WTC11 (cell line): Measurements from ENCODE around the gene ERICH4. TPM values are rescaled to one million over a fixed set of nuclear protein-coding genes. Genes with fewer than 3 reads are reported as not detected.

ENCODE experiments used
- SMAD3 ChIP-seq: sonication (generic); formaldehyde crosslinking; IDR thresholded peaks from 2 replicates; pipeline ENCODE4 v1.8.0; 2022; ENCODE audit warnings: missing genetic modification reagents, mild to moderate bottlenecking, borderline replicate concordance
- total RNA-seq: library from RNA; stranded (reverse); gene quantifications from 3 replicates; pipeline ENCODE4 v1.2.3, GENCODE V29; 2021

The ERICH4 gene
- total RNA-seq, 1 experiment from 2014 or later, result 0.24 TPM

DNA sequence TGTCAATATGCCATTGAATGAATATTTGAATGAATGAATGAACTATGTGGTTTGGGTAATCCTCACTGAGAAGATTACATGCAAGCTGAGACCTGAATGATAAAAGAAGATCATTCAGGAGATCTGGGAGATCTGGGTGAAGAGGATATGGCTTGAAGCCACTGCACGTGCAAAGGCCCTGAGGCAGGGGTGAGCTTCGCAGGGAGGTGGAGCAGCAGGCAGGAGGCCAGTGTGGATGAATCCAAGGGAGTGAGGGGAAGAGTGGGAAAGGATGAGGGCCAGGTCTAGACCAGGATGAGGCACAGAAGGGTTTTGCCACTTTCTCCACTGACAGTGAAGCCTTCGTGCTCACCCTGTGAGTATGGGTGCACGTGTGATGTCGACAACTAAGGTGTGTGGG is 49.9 kb downstream of the ERICH4 start (continued):
- no peak for TF ChIP-seq SMAD3

Other genes starting within 250 kb of the ERICH4 start
- gene CYP2S1, start 249.9 kb upstream of the ERICH4 start, total RNA-seq, result 173 to 191 TPM (median 188 TPM) in 3 replicates
- 25.0 to 27.3 TPM (median 27.0 TPM) in 3 replicates for gene AXL, start 223.9 kb upstream of the ERICH4 start, total RNA-seq
- gene HNRNPUL1, start 178.8 kb upstream of the ERICH4 start, total RNA-seq, result 246 to 282 TPM (median 257 TPM) in 3 replicates
- 29.7 to 31.4 TPM (median 30.8 TPM) in 3 replicates for gene CCDC97, start 133.0 kb upstream of the ERICH4 start, total RNA-seq
- 10.4 to 11.8 TPM (median 11.0 TPM) in 3 replicates for gene TGFB1, start 89.2 kb upstream of the ERICH4 start, total RNA-seq
- 4.5 to 6.3 TPM (median 4.7 TPM) in 3 replicates for gene B9D2, start 79.0 kb upstream of the ERICH4 start, total RNA-seq
- 5.3 to 6.0 TPM (median 5.3 TPM) in 3 replicates for gene TMEM91, start 66.6 kb upstream of the ERICH4 start, total RNA-seq
- 56.4 to 60.3 TPM (median 56.6 TPM) in 3 replicates for gene EXOSC5, start 45.8 kb upstream of the ERICH4 start, total RNA-seq
- gene BCKDHA, start 45.3 kb upstream of the ERICH4 start, total RNA-seq, result 18.8 to 34.8 TPM (median 32.6 TPM) in 3 replicates
- gene B3GNT8, start 15.8 kb upstream of the ERICH4 start, total RNA-seq, result 0.96 to 2.3 TPM (median 1.2 TPM) in 3 replicates
- gene DMAC2, start 3.2 kb upstream of the ERICH4 start, total RNA-seq, result 77.6 to 85.6 TPM (median 82.6 TPM) in 3 replicates
- gene CEACAM21, start 133.0 kb downstream of the ERICH4 start, total RNA-seq, result 0.35 to 0.55 TPM in 2 of 3 replicates, not detected in the other
- not detected in 3 replicates for gene CEACAM4, start 183.9 kb downstream of the ERICH4 start, total RNA-seq
- 0.15 to 0.21 TPM (median 0.18 TPM) in 3 replicates for gene CEACAM7, start 245.1 kb downstream of the ERICH4 start, total RNA-seq